Stimulated activated CD4-positive, alpha-beta T cell treated with anti-CD3 and anti-CD28 coated beads, TNF-alpha, amount 100 ng/mL, for 24 hours (primary cell): ENCODE results near the gene FLT4.
A peak's percentile ranks its signal among the peaks of the same experiment; 100 is the strongest.

Experiments
- DNase-seq, 3 experiments: peaks; one replicate each; pipeline ENCODE4 v3.0.0-alpha.2; 2020; ENCODE audit warnings: low read depth in 3 of 3

FLT4 gene

DNA sequence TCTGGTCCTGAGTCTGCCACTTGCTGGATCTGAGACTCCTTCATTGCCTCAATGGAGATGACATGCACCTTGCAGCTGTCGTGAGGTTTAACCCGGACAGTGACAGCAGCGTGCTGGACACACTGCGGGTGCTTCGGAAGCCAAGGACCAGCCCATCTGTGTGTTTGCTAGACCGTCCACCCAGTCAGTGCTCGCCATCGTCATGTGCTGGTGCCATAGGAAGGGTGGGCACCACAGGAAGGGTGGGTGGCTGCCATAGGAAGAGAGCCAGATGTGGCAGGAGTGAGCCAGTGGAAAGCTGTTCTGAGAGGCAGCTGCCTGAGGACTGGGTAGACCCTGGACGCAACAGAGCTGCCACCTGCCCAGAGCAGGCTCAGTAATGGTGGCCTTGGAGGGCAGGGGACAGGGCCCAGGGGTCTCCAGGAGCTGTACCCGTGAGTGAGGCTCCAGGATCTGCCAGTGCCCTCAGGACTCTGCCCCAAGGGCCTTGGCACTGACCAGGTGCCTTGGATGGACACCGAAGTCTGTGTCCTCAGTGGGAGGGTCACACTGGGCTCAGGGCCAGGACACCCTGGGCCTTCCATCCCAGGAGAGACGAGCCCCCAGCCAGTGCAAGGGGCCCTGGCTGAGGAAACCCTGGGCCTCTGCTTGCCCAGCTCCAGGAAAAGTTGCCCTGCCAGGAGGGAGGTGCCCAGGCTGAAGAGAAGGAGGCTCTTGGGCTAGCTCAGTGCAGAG is 21.8 kb downstream of the FLT4 start:
- no peak for DNase-seq

- no peak for DNase-seq
Measured at GRCh38 chr5:180626661-180627385, 22.6 kb downstream of the FLT4 start.

- DNase-seq, result no peak
Measured at GRCh38 chr5:180625791-180626660, 23.4 kb downstream of the FLT4 start.

- no peak for DNase-seq
Measured at GRCh38 chr5:180625125-180625790, 24.1 kb downstream of the FLT4 start.

GRCh38 chr5:180624587-180624986 is 24.8 kb downstream of the FLT4 start:
- no peak for DNase-seq

DNA sequence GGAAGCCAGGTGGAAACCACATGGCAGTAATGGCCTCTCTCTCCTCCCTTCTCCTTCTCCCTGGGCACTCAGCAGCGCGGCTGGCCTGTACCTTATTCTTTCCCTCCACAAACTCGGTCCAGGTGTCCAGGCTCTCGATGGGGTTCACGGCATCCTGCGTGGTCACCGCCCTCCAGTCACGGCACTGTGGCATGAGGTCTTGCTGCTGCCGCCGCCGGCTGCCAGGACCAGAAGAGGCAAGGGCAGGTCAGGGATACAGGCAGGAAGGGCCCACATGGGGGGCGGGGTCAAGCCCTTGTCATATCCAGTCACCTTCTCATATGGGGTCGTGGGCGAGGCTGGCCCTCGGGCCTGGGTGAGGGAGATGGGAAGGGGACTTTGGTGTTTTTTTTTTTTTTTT is 25.6 kb downstream of the FLT4 start:
- DNase-seq, result no peak

DNA sequence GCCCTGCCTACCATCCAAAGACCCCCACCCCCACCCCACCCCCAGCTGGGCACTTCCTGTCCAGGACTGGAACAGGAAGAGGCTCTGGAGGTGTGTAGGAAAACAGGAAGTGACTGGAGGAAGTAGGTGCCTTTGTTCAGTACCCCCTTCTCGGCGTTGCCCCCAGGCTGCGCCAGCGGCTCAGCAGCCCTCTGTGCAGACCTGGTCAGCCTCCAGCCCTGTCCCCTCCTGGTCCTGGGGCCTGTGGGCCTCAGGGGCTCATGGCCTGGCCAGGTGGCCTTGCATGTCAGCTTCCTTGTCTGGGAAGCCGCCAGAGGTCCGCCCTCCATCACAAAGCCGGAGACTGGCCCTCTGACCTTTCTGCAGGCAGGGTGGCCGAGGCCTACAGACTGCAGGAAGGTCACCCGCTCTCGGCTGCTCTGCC is 26.0 kb downstream of the FLT4 start:
- DNase-seq, result no peak

- DNase-seq, result no peak
Measured at GRCh38 chr5:180622910-180623309, 26.5 kb downstream of the FLT4 start.

- DNase-seq, result no peak
Measured at GRCh38 chr5:180621311-180621710, 28.1 kb downstream of the FLT4 start.

- no peak for DNase-seq
Measured at GRCh38 chr5:180620014-180620413, 29.4 kb downstream of the FLT4 start.

- no peak for DNase-seq
Measured at GRCh38 chr5:180619563-180619915, 29.9 kb downstream of the FLT4 start.

GRCh38 chr5:180618829-180619562 is 30.4 kb downstream of the FLT4 start:
- DNase-seq, result peak in 2 of 3 experiments; percentile 29 to 51

GRCh38 chr5:180618487-180618828 is 30.9 kb downstream of the FLT4 start:
- DNase-seq, result no peak

GRCh38 chr5:180613814-180614188 is 35.6 kb downstream of the FLT4 start:
- no peak for DNase-seq

GRCh38 chr5:180613188-180613813 is 36.1 kb downstream of the FLT4 start:
- DNase-seq, result no peak

DNA sequence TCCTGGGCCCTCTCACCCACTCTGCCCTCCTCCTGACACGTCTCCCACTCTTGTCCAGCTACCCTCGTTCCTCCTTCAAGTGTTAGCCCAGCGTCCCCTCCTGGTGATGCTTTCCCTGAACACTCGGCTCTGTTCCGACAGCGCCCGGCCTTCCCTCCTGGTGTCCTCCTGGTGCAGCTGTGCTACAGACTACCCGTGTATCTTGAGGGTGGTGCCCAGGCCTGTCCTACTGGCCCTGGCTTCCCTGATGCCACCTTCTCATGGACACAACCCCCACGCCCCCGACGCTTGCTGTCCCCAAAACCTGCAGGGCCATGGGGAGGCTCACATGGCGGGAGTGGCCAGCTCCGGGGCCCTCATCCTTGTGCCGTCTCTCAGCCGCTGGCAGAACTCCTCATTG is 36.7 kb downstream of the FLT4 start:
- DNase-seq, result no peak

- DNase-seq, result no peak
Measured at GRCh38 chr5:180611140-180611850, 38.1 kb downstream of the FLT4 start.

DNA sequence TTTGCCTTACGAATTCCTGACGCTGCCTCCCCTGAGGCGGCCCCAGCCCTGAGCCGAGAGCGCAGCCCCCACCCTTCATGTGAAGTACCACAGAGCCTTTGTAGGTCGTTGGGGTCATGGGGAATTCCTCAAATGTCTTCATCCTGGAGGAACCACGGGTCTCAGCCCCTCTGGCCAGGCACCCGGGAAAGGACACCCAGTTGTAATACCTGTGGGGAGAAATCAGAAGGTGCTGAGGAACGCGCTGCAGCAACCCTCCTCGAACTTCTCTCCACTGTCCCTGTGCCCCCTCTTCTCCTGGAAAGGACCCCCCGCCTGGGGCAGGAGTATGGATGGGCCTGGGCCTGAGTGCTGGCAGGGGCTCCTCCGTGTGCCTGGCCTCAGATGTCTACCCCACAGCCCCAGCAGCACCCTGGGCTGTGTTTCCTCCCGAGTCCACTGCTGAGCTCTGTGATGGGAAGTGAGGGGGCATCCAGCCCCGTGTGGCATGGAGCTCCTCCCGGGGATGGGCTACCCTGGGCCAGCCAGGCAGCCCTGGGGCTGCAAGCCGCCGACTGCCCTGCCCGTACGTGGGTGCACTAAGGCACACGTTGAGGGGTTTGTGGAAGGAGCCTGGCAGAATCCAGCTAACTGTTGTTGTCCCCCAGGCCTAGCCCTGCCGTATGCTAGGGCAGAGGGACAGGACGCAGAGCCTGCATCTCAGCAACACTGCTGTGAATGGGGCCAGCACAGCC is 39.4 kb downstream of the FLT4 start:
- DNase-seq, result no peak

GRCh38 chr5:180609386-180609785 is 40.0 kb downstream of the FLT4 start:
- DNase-seq, result no peak
